Hematopoietic multipotent progenitor cell treated with erythropoietin and hydrocortisone succinate and interleukin-3 and kit ligand, for 4 days (in vitro differentiated cells): ENCODE results near the gene NFIB.

Source experiments
- DNase-seq: peaks from one replicate; pipeline ENCODE4 v3.0.0-alpha.2; 2015

NFIB gene

DNA sequence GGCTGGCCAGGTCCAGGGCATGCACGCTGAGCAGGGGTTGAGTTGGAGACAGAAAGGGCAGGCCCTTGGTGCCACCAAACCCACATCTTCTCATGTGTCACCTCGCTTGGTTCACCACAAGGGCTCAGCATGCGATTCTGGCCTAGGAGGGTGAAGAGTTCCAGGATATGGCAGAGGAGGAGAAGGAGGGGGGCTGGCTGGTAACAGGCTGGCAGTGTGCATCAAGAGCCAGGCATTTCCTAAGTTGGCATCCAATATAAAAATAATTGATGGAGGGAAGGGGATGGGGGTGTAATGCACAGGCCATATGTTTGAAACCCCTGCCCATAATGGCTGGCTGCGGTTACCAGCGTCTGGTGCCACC is 255.6 kb downstream of the NFIB start:
- DNase-seq = no peak

DNA sequence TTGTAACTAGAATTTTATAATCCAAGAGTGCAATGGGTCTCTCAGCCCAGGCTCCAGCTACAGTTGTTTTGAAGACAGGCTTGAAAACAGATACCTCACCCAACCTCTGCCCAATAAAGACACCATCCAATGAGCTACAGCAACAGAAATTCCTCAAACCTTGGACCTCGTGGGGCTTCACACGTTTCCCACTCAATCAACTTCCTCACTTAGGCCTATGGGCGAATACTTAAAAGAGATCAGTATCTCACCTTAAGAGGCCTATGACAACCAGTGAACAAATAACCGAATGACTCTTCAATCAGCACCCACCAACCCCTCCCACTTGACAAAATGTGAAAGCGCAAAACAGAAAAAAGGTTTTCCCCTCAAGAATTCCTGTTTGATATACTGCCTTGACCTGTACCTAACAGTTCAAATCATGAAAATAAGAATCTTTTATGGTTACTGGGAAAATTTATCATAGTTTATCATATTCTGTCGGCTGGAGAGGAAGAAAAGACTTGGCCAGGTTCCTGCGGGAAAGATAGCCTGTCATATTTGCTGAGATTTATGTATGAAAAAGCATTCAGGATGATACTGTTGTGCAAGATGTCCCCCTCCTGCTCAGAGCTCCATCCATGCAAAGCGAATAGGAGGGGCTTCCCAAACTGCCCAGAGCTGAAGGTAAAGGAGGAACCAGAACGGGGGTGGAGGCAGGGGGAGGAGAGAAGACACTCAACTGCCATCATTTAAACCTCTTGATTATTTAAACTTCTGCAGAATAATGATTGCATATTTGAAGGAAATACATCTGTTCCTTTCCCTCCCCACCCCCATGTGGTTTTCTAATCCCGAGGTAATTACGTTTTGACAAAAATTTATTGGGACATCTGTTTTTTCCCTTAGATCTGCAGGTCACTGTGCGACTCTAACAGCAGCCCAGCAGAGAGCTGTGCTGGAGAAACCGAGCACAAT is 256.3 kb downstream of the NFIB start:
- DNase-seq = no peak

- no peak for DNase-seq
Observed at GRCh38 chr9:14056316-14056861, 257.6 kb downstream of the NFIB start.

DNA sequence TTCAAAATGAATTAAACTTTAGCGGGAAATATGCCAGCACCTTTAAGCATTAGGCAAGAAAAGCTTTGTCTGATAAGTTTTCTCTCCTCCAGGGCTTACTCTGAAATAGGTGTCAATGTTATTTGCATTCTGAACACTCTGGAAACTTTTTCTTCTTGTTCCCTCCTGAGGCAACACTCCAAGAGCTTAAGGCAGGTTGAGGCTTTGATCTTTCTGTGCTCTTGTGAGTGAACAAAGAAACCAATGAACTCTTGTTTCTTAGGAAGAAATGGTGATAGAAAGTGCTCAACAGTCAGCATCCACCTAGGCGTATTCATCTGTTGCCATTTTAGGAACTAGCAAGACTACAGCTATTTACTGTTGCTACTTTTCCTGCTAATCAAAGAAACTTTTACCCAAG is 259.8 kb downstream of the NFIB start:
- DNase-seq = no peak

- DNase-seq = no peak
Observed at GRCh38 chr9:14052359-14052758, 261.6 kb downstream of the NFIB start.

- no peak for DNase-seq
Observed at GRCh38 chr9:14051419-14051818, 262.5 kb downstream of the NFIB start.

- no peak for DNase-seq
Observed at GRCh38 chr9:14043483-14043882, 270.5 kb downstream of the NFIB start.

DNA sequence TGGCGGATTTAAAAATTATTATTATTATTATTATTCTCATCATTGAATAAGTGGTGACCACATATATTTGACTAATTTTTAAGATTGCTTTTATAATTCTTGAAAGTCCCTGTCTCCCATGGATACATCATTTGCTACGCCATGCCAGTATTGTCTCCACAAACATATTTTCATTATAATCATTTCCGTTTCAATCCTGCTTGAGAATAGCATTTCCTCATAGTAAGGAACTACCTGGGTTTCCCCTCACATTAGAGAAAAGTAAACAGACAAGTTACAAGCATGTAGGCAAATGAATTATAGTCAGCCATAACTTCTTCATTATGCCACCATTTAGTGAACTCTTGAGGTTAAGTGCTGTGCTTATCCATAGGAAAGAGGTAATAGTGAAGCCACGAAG is 276.6 kb downstream of the NFIB start:
- no peak for DNase-seq

DNA sequence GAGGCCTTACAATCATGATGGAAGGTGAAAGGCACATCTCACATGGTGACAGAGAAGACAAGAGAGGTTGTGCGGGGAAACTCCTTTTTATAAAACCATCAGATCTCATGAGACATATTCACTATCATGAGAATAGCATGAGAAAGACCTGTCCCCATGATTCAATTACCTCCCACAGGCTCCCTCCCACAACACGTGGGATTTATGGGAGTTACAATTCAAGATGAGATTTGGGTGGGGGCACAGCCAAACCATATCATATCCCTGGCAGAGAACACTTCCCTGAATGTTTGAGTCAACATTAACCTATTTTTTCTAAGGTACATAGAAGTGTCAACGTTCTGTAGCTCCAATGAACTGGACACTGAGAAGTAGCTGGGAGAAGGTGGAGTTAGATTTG is 280.9 kb downstream of the NFIB start:
- no peak for DNase-seq
